Progenitor cell of endocrine pancreas (in vitro differentiated cells): ENCODE results near the gene BRD4. TPM values are rescaled to one million over a fixed set of nuclear protein-coding genes. Genes with fewer than 3 reads are reported as not detected.

Experiments used
- DNase-seq: peaks from one replicate; pipeline ENCODE4 v3.0.0; 2021; ENCODE audit warnings: low spot score; ENCODE audit not compliant: unreplicated experiment
- H3K27ac Mint-ChIP-seq: 2 replicates; pipeline ENCODE4 v1.8.0; 2021; ENCODE audit warnings: mild to moderate bottlenecking, moderate library complexity, mixed read lengths
- H3K27me3 Mint-ChIP-seq: 2 replicates; pipeline ENCODE4 v1.8.0; 2021; ENCODE audit warnings: mixed read lengths
- H3K36me3 Mint-ChIP-seq: 2 replicates; pipeline ENCODE4 v1.8.0; 2022; ENCODE audit warnings: mixed read lengths; ENCODE audit not compliant: insufficient read depth
- H3K4me1 Mint-ChIP-seq: 2 replicates; pipeline ENCODE4 v1.8.0; 2021; ENCODE audit warnings: low read depth, mixed read lengths
- H3K4me3 Mint-ChIP-seq: 2 replicates; pipeline ENCODE4 v1.8.0; 2021; ENCODE audit warnings: low read depth, mild to moderate bottlenecking, moderate library complexity, mixed read lengths
- H3K9me3 Mint-ChIP-seq: 2 replicates; pipeline ENCODE4 v1.8.0; 2021; ENCODE audit warnings: low read depth, mixed read lengths
- total RNA-seq: library from RNA; stranded (reverse); gene quantifications from 2 replicates; pipeline ENCODE4 v1.2.1, GENCODE V29; 2021
- TF ChIP-seq, protein P1 (sequence below): fragments of 200-600 bp; sonication (generic); IDR thresholded peaks from one replicate; pipeline ENCODE4 v1.5.0; 2021; ENCODE audit warnings: antibody characterized with exemption, mild to moderate bottlenecking; ENCODE audit not compliant: unreplicated experiment

The BRD4 gene
- total RNA-seq, 1 donor from 2014 or later, result 144 TPM

DNA sequence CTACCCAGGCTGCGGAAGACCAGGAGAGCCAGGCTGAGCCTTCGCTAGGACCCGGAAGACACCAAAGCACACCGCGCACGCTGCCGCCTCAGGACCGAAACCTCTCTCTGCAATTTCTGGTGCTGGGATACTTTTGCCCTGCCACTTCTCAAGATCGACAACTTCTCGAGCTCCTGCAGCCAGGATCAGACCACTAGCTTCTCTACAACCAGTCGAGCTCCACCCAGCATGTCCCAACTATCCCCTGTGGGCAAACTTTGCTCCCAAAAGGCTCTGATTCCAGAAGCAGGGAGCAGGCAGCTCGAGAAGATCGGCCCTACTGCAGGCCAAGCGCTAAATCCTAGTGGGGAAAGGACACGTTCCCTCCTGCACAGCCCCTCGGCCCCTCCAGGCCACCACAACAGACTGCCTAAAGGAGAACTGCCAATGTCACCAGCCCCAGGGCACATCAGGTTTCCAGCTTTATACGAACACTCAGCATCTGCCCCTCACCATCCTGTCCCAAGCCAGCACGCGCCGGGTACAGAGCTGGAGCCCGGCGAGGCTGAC, 46.3 kb upstream of the BRD4 start:
- TF ChIP-seq, protein P1, sequence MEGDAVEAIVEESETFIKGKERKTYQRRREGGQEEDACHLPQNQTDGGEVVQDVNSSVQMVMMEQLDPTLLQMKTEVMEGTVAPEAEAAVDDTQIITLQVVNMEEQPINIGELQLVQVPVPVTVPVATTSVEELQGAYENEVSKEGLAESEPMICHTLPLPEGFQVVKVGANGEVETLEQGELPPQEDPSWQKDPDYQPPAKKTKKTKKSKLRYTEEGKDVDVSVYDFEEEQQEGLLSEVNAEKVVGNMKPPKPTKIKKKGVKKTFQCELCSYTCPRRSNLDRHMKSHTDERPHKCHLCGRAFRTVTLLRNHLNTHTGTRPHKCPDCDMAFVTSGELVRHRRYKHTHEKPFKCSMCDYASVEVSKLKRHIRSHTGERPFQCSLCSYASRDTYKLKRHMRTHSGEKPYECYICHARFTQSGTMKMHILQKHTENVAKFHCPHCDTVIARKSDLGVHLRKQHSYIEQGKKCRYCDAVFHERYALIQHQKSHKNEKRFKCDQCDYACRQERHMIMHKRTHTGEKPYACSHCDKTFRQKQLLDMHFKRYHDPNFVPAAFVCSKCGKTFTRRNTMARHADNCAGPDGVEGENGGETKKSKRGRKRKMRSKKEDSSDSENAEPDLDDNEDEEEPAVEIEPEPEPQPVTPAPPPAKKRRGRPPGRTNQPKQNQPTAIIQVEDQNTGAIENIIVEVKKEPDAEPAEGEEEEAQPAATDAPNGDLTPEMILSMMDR, result no peak
- Mint-ChIP-seq H3K4me3 (peak overlapping the region; percentile 98), H3K4me1 (peaks cover 27% of the 10 kb centered on the region), H3K27ac (peak overlapping the region; percentile 96), H3K27me3 (no peaks in the 10 kb centered on the region), H3K36me3 (peaks cover 3% of the 10 kb centered on the region), H3K9me3 (no peaks in the 10 kb centered on the region)
- DNase-seq, result no peak

DNA sequence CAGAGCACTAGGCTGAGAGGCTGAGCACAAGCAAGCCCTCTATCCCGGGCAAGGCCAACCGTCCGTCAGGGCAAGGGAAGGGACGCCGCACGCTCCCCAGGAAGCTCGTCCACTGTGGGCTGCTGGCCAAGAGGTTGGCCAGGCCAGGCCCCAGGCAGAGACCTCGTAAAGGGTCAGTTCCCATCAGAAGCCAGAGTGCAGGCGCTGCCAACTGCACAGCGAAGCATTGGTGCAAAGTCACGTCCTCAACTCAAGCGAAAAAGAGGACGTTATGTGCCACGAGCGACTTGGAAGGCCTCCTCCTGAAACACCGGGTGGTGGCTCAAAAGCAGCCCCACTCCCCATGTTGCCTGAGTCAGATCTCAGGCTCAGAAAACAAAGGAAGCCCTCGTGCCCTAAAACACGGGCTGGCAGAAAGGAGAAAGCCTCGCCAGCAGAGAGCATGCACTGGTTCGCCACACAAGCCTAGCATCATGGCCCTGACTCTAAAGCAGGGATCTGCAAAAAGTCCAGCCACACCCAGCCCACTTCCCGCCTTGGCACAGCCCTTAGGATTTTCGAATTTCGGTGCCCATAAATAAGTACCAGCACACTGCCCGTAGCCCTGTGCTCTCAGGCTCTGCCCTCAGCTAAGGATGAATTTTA, 42.6 kb upstream of the BRD4 start:
- H3K36me3 Mint-ChIP-seq, result peaks cover 1% of the 10 kb centered on the region
- peak overlapping the region; percentile 24 for H3K27ac Mint-ChIP-seq
- TF ChIP-seq, protein P1, result no peak
- DNase-seq, result no peak
- H3K4me3 Mint-ChIP-seq, result no peak overlapping the region
- no peaks in the 10 kb centered on the region for H3K27me3 Mint-ChIP-seq
- H3K9me3 Mint-ChIP-seq, result no peaks in the 10 kb centered on the region
- peaks cover 16% of the 10 kb centered on the region for H3K4me1 Mint-ChIP-seq

DNA sequence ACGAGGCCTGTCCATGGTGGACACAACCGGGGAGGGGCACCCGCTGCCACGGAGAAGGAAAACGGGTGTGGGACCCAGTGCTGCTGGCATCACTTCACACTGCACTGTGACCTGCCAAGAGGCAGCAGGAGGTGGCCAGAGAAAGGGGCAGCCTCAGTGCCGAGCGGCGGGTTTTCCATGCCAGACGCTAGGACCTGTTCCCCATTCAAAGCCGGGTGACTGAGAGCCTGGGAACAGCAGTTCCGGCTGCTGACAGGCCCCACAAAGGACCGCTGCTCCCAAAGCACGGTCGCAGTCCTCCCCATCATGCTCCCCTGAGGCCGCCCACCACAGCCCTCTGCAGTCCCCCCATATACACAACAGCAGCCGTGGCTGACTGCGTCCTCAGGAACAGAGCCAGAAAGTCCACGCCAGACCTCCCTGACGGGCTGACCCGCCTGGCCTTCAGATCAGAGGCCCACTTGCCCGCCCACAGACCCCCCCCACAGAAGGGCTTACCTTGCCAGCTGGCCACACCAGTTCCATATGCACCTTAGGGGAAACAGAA, 41.8 kb upstream of the BRD4 start:
- no peaks in the 10 kb centered on the region for H3K9me3 Mint-ChIP-seq
- peaks cover 16% of the 10 kb centered on the region for H3K4me1 Mint-ChIP-seq
- no peak for DNase-seq
- H3K4me3 Mint-ChIP-seq, result no peak overlapping the region
- no peaks in the 10 kb centered on the region for H3K27me3 Mint-ChIP-seq
- peaks cover 1% of the 10 kb centered on the region for H3K36me3 Mint-ChIP-seq
- H3K27ac Mint-ChIP-seq, result peak overlapping the region; percentile 62
- TF ChIP-seq, protein P1, result no peak

DNA sequence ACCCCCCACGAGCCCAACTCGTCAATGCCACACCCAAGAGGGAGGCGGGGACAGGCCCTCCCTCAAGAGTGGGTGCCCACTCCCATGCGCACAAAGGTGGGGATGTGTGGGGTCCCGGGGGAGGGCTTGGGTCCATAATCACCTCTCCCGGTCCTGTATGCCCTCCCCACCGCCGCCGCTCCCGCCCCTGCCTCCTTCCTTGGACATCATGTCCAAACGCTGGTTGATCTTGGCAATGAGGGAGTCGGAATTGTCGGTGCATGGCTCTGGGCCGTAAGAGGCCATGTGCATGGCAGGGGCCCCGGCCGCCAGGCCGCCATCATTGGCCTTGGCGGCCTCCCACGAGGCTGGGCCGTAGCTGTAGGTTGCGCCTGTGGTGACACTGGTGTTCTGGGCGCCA, 41.3 kb upstream of the BRD4 start:
- peaks cover 16% of the 10 kb centered on the region for H3K4me1 Mint-ChIP-seq
- H3K4me3 Mint-ChIP-seq, result no peak overlapping the region
- TF ChIP-seq, protein P1, result no peak
- no peak for DNase-seq
- H3K27me3 Mint-ChIP-seq, result no peaks in the 10 kb centered on the region
- H3K27ac Mint-ChIP-seq, result no peak overlapping the region
- peaks cover 2% of the 10 kb centered on the region for H3K36me3 Mint-ChIP-seq
- no peaks in the 10 kb centered on the region for H3K9me3 Mint-ChIP-seq

DNA sequence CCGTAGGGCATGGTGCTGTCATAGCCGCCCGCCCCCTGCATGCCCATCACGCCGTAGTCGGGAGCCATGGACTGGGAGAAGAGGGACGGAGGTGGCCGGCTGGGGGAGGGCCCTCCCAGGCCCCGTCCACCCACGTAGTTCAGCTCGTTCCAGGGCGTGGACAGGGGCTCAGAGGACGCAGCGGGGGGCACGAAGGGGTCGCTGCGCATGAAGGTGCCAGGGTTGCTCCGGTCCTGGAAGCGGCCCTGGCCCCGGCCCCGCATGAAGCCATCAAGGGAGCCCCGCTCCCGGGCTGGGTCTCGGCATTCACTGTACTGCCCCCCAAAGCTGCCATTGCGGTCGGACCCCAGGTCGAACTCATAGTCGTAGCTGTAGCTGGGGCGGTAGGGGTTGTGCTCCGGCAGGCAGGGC, 40.6 kb upstream of the BRD4 start:
- DNase-seq, result no peak
- Mint-ChIP-seq H3K4me1 (peaks cover 10% of the 10 kb centered on the region), H3K9me3 (no peaks in the 10 kb centered on the region), H3K36me3 (peaks cover 5% of the 10 kb centered on the region), H3K4me3 (no peak overlapping the region), H3K27ac (no peak overlapping the region), H3K27me3 (no peaks in the 10 kb centered on the region)
- TF ChIP-seq, protein P1, result no peak
